IMR-90 (cell line): Measurements from ENCODE around the gene KCNT2. TPM values are rescaled to one million over a fixed set of nuclear protein-coding genes. Genes with fewer than 3 reads are reported as not detected.

Experiments
- ATAC-seq: fragments of 200-7000 bp; cut with Tn5 transposase; 2 replicates; pipeline ENCODE4 v1.9.1; 2020; ENCODE audit warnings: low read depth, mild to moderate bottlenecking, moderate library complexity
- BruUV-seq: library from RNA; stranded (reverse); fragments of 400-500 nt; replicated peaks from 2 replicates; lab custom pipeline; 2021; lab: Mats Ljungman, UMichigan
- CTCF ChIA-PET: fragments of 300-600 bp; formaldehyde crosslinking; extraction: SDS; loops from one replicate; lab custom pipeline; 2021; ENCODE audit warnings: antibody characterized with exemption; lab: Yijun Ruan, JAX
- POLR2A ChIA-PET: fragments of 300-600 bp; sonication (Branson Sonifier 250); formaldehyde crosslinking; loops from one replicate; lab custom pipeline; 2022; ENCODE audit warnings: antibody characterized with exemption; ENCODE audit not compliant: unreplicated experiment; lab: Charles Lee
- DNase-seq: peaks from one replicate; pipeline ENCODE4 v3.0.0; 2013
- H2AFZ ChIP-seq: replicated peaks from 2 replicates; pipeline ENCODE3; 2013; ENCODE audit warnings: low read length, mild to moderate bottlenecking; ENCODE audit not compliant: poor library complexity
- H2AK5ac ChIP-seq: 2 replicates; pipeline ENCODE4 v1.6.1; 2013; ENCODE audit warnings: low read depth, low read length, inconsistent platforms
- H2AK9ac ChIP-seq: replicated peaks from 2 replicates; pipeline ENCODE3; 2013; ENCODE audit warnings: mild to moderate bottlenecking, low read depth, low read length, moderate library complexity; ENCODE audit not compliant: poor library complexity
- H2BK120ac ChIP-seq: 2 replicates; pipeline ENCODE4 v1.6.1; 2013; ENCODE audit warnings: low read depth, low read length, inconsistent platforms
- H2BK15ac ChIP-seq: 3 replicates; pipeline ENCODE4 v1.6.1; 2013; ENCODE audit warnings: low read depth, low read length, inconsistent platforms
- H2BK20ac ChIP-seq: 2 replicates; pipeline ENCODE4 v1.6.1; 2013; ENCODE audit warnings: low read depth, mild to moderate bottlenecking, inconsistent platforms, low read length, moderate library complexity
- H2BK5ac ChIP-seq: 2 replicates; pipeline ENCODE4 v1.6.1; 2013; ENCODE audit warnings: mild to moderate bottlenecking, low read depth, low read length, inconsistent platforms; ENCODE audit not compliant: poor library complexity, severe bottlenecking
- H3K14ac ChIP-seq: replicated peaks from 2 replicates; pipeline ENCODE4 v1.6.1; 2013; ENCODE audit warnings: low read depth, low read length, inconsistent platforms
- H3K18ac ChIP-seq: 2 replicates; pipeline ENCODE4 v1.6.1; 2013; ENCODE audit warnings: low read depth, low read length, control low read depth
- H3K23ac ChIP-seq: 2 replicates; pipeline ENCODE4 v1.6.1; 2013; ENCODE audit warnings: low read depth, low read length, inconsistent platforms
- H3K27ac ChIP-seq: 2 replicates; pipeline ENCODE4 v1.5.1; 2013; ENCODE audit warnings: mild to moderate bottlenecking, control low read depth, low read length; ENCODE audit not compliant: insufficient read depth
- H3K27me3 ChIP-seq: 2 replicates; pipeline ENCODE4 v1.6.1; 2013; ENCODE audit warnings: low read length; ENCODE audit not compliant: control insufficient read depth, insufficient read depth
- H3K36me3 ChIP-seq: 2 replicates; pipeline ENCODE4 v1.6.1; 2013; ENCODE audit warnings: low read length, mixed read lengths; ENCODE audit not compliant: control insufficient read depth, insufficient read depth
- H3K4ac ChIP-seq: 2 replicates; pipeline ENCODE4 v1.6.1; 2013; ENCODE audit warnings: low read depth, low read length, inconsistent platforms
- H3K4me1 ChIP-seq: 2 replicates; pipeline ENCODE4 v1.6.1; 2013; ENCODE audit warnings: low read length, mixed read lengths; ENCODE audit not compliant: control insufficient read depth, insufficient read depth
- H3K4me2 ChIP-seq: 2 replicates; pipeline ENCODE4 v1.6.1; 2013; ENCODE audit warnings: low read depth, mild to moderate bottlenecking, control low read depth, low read length, moderate library complexity
- H3K4me3 ChIP-seq: 2 replicates; pipeline ENCODE4 v1.5.1; 2013; ENCODE audit warnings: low read depth, mild to moderate bottlenecking, control low read depth, low read length, moderate library complexity; ENCODE audit not compliant: insufficient read depth
- H3K56ac ChIP-seq: 2 replicates; pipeline ENCODE4 v1.6.1; 2013; ENCODE audit warnings: low read length, inconsistent platforms; ENCODE audit not compliant: insufficient read depth; ENCODE audit errors: extremely low read depth
- H3K79me1 ChIP-seq, 2 experiments: 2 replicates each; pipeline ENCODE4 v1.6.1; 2013; ENCODE audit warnings: low read length in 2 of 2, inconsistent platforms in 1 of 2, low read depth in 1 of 2
- H3K9ac ChIP-seq: 2 replicates; pipeline ENCODE4 v1.6.1; 2013; ENCODE audit warnings: low read depth, low read length, control low read depth
- H3K9me1 ChIP-seq: 2 replicates; pipeline ENCODE4 v1.6.1; 2013; ENCODE audit warnings: low read length, inconsistent platforms; ENCODE audit not compliant: insufficient read depth
- H3K9me3 ChIP-seq: 2 replicates; pipeline ENCODE4 v1.6.1; 2013; ENCODE audit warnings: low read length; ENCODE audit not compliant: control insufficient read depth, insufficient read depth
- H4K20me1 ChIP-seq: 2 replicates; pipeline ENCODE4 v1.6.1; 2013; ENCODE audit warnings: low read length, inconsistent platforms; ENCODE audit not compliant: insufficient read depth
- H4K5ac ChIP-seq: 2 replicates; pipeline ENCODE4 v1.6.1; 2013; ENCODE audit warnings: mild to moderate bottlenecking, low read depth, low read length, control low read depth
- H4K8ac ChIP-seq, 2 experiments: 2 replicates each; pipeline ENCODE4 v1.6.1; 2013; ENCODE audit warnings: low read depth in 2 of 2, low read length in 2 of 2, control low read depth in 1 of 2, inconsistent platforms in 1 of 2
- H4K91ac ChIP-seq: 2 replicates; pipeline ENCODE4 v1.6.1; 2013; ENCODE audit warnings: low read depth, low read length, inconsistent platforms; ENCODE audit not compliant: insufficient read depth
- MAFK ChIP-seq: IDR thresholded peaks from 2 replicates; pipeline ENCODE4 v1.6.1; 2012; ENCODE audit warnings: low read depth, low read length, improper control_type of control experiment
- NFE2L2 ChIP-seq: fragments of 150-350 bp; IDR thresholded peaks from 2 replicates; pipeline ENCODE4 v1.6.1; 2016; ENCODE audit warnings: low read depth, mild to moderate bottlenecking, low read length
- WGBS, 2 experiments: methylation state at CpG; one replicate each; pipeline versions ENCODE4 v1.1.5 to v1.1.7; 2013; ENCODE audit warnings: missing lambda C conversion rate in 2 of 2; ENCODE audit not compliant: insufficient read length in 1 of 2; ENCODE audit errors: extremely low coverage in 2 of 2; 5-methylcytosine and 5-hydroxymethylcytosine counted together
- dilution Hi-C: fragments of 300-500 bp; cut with HindIII; formaldehyde crosslinking; loops from one replicate; pipeline ENCODE4 v1.14.3; 2018; ENCODE audit warnings: low sequenced_read_pairs; ENCODE audit not compliant: unreplicated experiment
- in situ Hi-C: fragments of 300-500 bp; cut with MboI; formaldehyde crosslinking; loops from 3 replicates; pipeline ENCODE4 v1.14.3; 2019; ENCODE audit warnings: low sequenced_read_pairs, inconsistent platforms, mixed read lengths
- intact Hi-C: fragments of 100-400 bp; cut with micrococcal nuclease; formaldehyde crosslinking; loops from 2 replicates; pipeline ENCODE4 v1.10.0; 2022
- polyA plus RNA-seq, 3 experiments: library from polyadenylated mRNA; depleted of rRNA; stranded (reverse); fragments of >200 nt; gene quantifications; 2 replicates each; pipeline ENCODE4 v1.2.3, GENCODE V29; 2012; ENCODE audit warnings: low replicate concordance in 1 of 3
- total RNA-seq: library from RNA; depleted of rRNA; stranded (reverse); fragments of >200 nt; gene quantifications from 2 replicates; pipeline ENCODE4 v1.2.3, GENCODE V29; 2012

The KCNT2 gene
- total and polyA plus RNA-seq, 2 of the 4 experiments (the other 2 are of a cell fraction) = 0.22 to 0.72 TPM

- Histone ChIP-seq H2BK120ac (no peak overlapping the region), H3K36me3 (no peaks in the 10 kb centered on the region), H3K14ac (no peak overlapping the region), H3K27me3 (no peaks in the 10 kb centered on the region), H4K91ac (no peak overlapping the region), H2AFZ (no peak overlapping the region), H4K8ac (no peak overlapping the region), H3K9ac (no peak overlapping the region), H3K27ac (no peak overlapping the region), H3K56ac (no peak overlapping the region), H3K9me1 (no peaks in the 10 kb centered on the region), H3K79me1 (no peaks in the 10 kb centered on the region), H2AK9ac (no peak overlapping the region), H2BK5ac (no peak overlapping the region), H2BK15ac (no peak overlapping the region), H3K23ac (no peak overlapping the region), H3K4ac (no peak overlapping the region), H4K5ac (no peak overlapping the region), H2AK5ac (no peak overlapping the region), H2BK20ac (no peak overlapping the region), H4K20me1 (no peaks in the 10 kb centered on the region), H3K18ac (no peak overlapping the region), H3K4me1 (no peaks in the 10 kb centered on the region), H3K9me3 (no peaks in the 10 kb centered on the region; the same call in 1 of the 2 replicates), H3K4me2 (no peak overlapping the region), H3K4me3 (no peak overlapping the region)
- DNase-seq = peak; percentile 39
- peak; percentile 68 for TF ChIP-seq NFE2L2
- TF ChIP-seq MAFK = no peak
- no TSS peak for BruUV-seq
- CTCF ChIA-PET = no interaction called here
- dilution Hi-C loops (no loop called here), in situ Hi-C loops (no loop called here), intact Hi-C loops (no loop called here)
- no CpG with 5 or more reads among the region's 3 CpGs for WGBS, 2 experiments
- POLR2A ChIA-PET = no interaction called here
- no peak for ATAC-seq
Observed at GRCh38 chr1:196535727-196536126, 72.5 kb downstream of the KCNT2 start.
